Parathyroid adenoma (tissue), 2 donors: ENCODE measurements around the gene SHISA7.
A peak's percentile ranks its signal among the peaks of the same experiment; 100 is the strongest.

Experiments
- H2AFZ ChIP-seq: fragments of 300-600 bp; sonication (generic); one replicate; pipeline ENCODE4 v1.7.0; 2017; ENCODE audit warnings: antibody characterized with exemption, mild to moderate bottlenecking
- H3K27ac ChIP-seq: fragments of 300-600 bp; sonication (generic); one replicate; pipeline ENCODE4 v1.7.0; 2017
- H3K27me3 ChIP-seq: fragments of 300-600 bp; sonication (generic); one replicate; pipeline ENCODE4 v1.7.0; 2017; ENCODE audit warnings: low read length; ENCODE audit not compliant: control insufficient read depth, insufficient read depth
- H3K36me3 ChIP-seq: fragments of 300-600 bp; sonication (generic); one replicate; pipeline ENCODE4 v1.7.0; 2017; ENCODE audit warnings: low read length; ENCODE audit not compliant: control insufficient read depth, insufficient read depth
- H3K4me1 ChIP-seq: fragments of 300-600 bp; sonication (generic); one replicate; pipeline ENCODE4 v1.7.0; 2017; ENCODE audit warnings: control low read depth
- H3K4me2 ChIP-seq: fragments of 300-600 bp; sonication (generic); one replicate; pipeline ENCODE4 v1.7.0; 2017; ENCODE audit warnings: low read length
- H3K4me3 ChIP-seq: fragments of 300-600 bp; sonication (generic); one replicate; pipeline ENCODE4 v1.7.0; 2017; ENCODE audit warnings: low read depth, low read length
- H3K79me2 ChIP-seq: fragments of 300-600 bp; sonication (generic); one replicate; pipeline ENCODE4 v1.7.0; 2017; ENCODE audit warnings: control low read depth
- H3K9ac ChIP-seq: fragments of 300-600 bp; sonication (generic); one replicate; pipeline ENCODE4 v1.7.0; 2017; ENCODE audit warnings: mild to moderate bottlenecking
- H3K9me3 ChIP-seq: fragments of 300-600 bp; sonication (generic); one replicate; pipeline ENCODE4 v1.7.0; 2017; ENCODE audit warnings: low read length; ENCODE audit not compliant: control insufficient read depth
- CTCF ChIP-seq: fragments of 300-600 bp; sonication (generic); IDR thresholded peaks from one replicate; pipeline ENCODE4 v1.7.0; 2017; ENCODE audit warnings: antibody characterized with exemption, mild to moderate bottlenecking
- donor health status: primary hyperparathyroidism.

SHISA7 gene

GRCh38 chr19:55471266-55471665 lies 28.2 kb upstream of the SHISA7 start:
- no peak for TF ChIP-seq CTCF
- no peaks in the 10 kb centered on the region for H3K9me3 ChIP-seq
- H3K4me1 ChIP-seq, result peaks cover 18% of the 10 kb centered on the region
- no peak overlapping the region for H3K4me3 ChIP-seq
- no peak overlapping the region for H2AFZ ChIP-seq
- no peak overlapping the region for H3K9ac ChIP-seq
- H3K27ac ChIP-seq, result no peak overlapping the region
- H3K36me3 ChIP-seq, result no peaks in the 10 kb centered on the region
- H3K27me3 ChIP-seq, result no peaks in the 10 kb centered on the region
- no peak overlapping the region for H3K4me2 ChIP-seq
- H3K79me2 ChIP-seq, result no peaks in the 10 kb centered on the region

GRCh38 chr19:55468054-55468393 lies 24.9 kb upstream of the SHISA7 start:
- Histone ChIP-seq H3K4me1 (peaks cover 6% of the 10 kb centered on the region), H3K9me3 (no peaks in the 10 kb centered on the region), H3K79me2 (no peaks in the 10 kb centered on the region), H3K36me3 (no peaks in the 10 kb centered on the region), H3K27me3 (no peaks in the 10 kb centered on the region), H3K4me2 (no peak overlapping the region), H2AFZ (peak overlapping the region; percentile 27), H3K4me3 (no peak overlapping the region), H3K9ac (no peak overlapping the region), H3K27ac (no peak overlapping the region)
- no peak for TF ChIP-seq CTCF

GRCh38 chr19:55467236-55468053 lies 24.3 kb upstream of the SHISA7 start:
- H3K9ac ChIP-seq, result no peak overlapping the region
- no peak overlapping the region for H3K27ac ChIP-seq
- no peaks in the 10 kb centered on the region for H3K27me3 ChIP-seq

GRCh38 chr19:55466241-55466614 lies 23.1 kb upstream of the SHISA7 start:
- H3K36me3 ChIP-seq, result no peaks in the 10 kb centered on the region
- H3K27ac ChIP-seq, result no peak overlapping the region

More at GRCh38 chr19:55467236-55468053, 24.3 kb upstream of the SHISA7 start:
- no peak overlapping the region for H3K4me2 ChIP-seq
- TF ChIP-seq CTCF, result peak; percentile 99
- peaks cover 6% of the 10 kb centered on the region for H3K4me1 ChIP-seq
- peak overlapping the region; percentile 27 for H2AFZ ChIP-seq
- H3K9me3 ChIP-seq, result no peaks in the 10 kb centered on the region
- H3K4me3 ChIP-seq, result no peak overlapping the region
- H3K36me3 ChIP-seq, result no peaks in the 10 kb centered on the region
- no peaks in the 10 kb centered on the region for H3K79me2 ChIP-seq

More at GRCh38 chr19:55466241-55466614, 23.1 kb upstream of the SHISA7 start:
- H3K9me3 ChIP-seq, result no peaks in the 10 kb centered on the region
- no peaks in the 10 kb centered on the region for H3K79me2 ChIP-seq
- H3K9ac ChIP-seq, result no peak overlapping the region
- no peak overlapping the region for H3K4me3 ChIP-seq
- H3K4me2 ChIP-seq, result no peak overlapping the region
- no peak overlapping the region for H2AFZ ChIP-seq
- TF ChIP-seq CTCF, result no peak
- peaks cover 6% of the 10 kb centered on the region for H3K4me1 ChIP-seq
- H3K27me3 ChIP-seq, result no peaks in the 10 kb centered on the region
